ENCODE measurements around the gene PICK1. TPM values are rescaled to one million over a fixed set of nuclear protein-coding genes. Genes with fewer than 3 reads are reported as not detected.

PICK1 gene
- total RNA-seq, 1 experiment from 2014 or later, result 35.7 TPM

DNA sequence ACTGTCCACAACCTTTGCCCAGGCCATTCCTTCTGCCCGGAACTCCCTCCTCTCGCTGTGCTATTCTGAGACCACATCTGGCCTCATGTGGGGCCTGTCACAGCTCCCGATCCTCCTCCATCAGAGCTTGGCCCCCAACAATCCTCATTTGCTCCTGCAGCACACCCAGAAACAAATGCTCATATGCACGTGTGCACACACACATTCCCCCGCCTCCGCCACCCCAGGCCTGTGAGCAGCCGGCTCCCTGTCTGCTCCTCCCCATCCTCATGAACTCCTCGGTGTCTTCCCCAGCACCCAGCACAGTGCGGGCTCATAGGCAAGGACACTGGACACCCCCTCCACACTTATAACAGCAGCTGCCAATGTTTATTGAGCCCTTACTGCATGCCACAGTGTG lies 29.7 kb upstream of the PICK1 start:
- TF ChIP-seq, protein P1, sequence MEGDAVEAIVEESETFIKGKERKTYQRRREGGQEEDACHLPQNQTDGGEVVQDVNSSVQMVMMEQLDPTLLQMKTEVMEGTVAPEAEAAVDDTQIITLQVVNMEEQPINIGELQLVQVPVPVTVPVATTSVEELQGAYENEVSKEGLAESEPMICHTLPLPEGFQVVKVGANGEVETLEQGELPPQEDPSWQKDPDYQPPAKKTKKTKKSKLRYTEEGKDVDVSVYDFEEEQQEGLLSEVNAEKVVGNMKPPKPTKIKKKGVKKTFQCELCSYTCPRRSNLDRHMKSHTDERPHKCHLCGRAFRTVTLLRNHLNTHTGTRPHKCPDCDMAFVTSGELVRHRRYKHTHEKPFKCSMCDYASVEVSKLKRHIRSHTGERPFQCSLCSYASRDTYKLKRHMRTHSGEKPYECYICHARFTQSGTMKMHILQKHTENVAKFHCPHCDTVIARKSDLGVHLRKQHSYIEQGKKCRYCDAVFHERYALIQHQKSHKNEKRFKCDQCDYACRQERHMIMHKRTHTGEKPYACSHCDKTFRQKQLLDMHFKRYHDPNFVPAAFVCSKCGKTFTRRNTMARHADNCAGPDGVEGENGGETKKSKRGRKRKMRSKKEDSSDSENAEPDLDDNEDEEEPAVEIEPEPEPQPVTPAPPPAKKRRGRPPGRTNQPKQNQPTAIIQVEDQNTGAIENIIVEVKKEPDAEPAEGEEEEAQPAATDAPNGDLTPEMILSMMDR (conservative IDR thresholded peaks at IDR 0.05), result no peak
- peaks cover 35% of the 10 kb centered on the region for H3K27me3 Mint-ChIP-seq (ENCODE audit: low read depth)
- H4K8ac ChIP-seq (replicated peaks; ENCODE audit: insufficient read length, low read depth, low read length), result no peak overlapping the region
- H3K56ac ChIP-seq (ENCODE audit: insufficient read length, low read depth, low read length), result no peak overlapping the region
- DNase-seq, result no peak
- H3K18ac ChIP-seq (ENCODE audit: insufficient read length, low read depth, low read length), result no peak overlapping the region
- no peaks in the 10 kb centered on the region for H3K79me2 ChIP-seq (ENCODE audit: insufficient read depth, low read length)
- no peak overlapping the region for H4K5ac ChIP-seq (ENCODE audit: insufficient read length, low read depth, low read length)
- no peaks in the 10 kb centered on the region for H4K20me1 ChIP-seq (ENCODE audit: control insufficient read depth, insufficient read depth, insufficient read length)
- H3K4me1 Mint-ChIP-seq, result peaks cover 14 to 20% of the 10 kb centered on the region in 2 experiments
- WGBS (ENCODE audit: extremely low coverage, insufficient read length, low lambda C conversion rate), result no CpG with 5 or more reads among the region's 9 CpGs
- no peak overlapping the region for H3T11ph ChIP-seq (ENCODE audit: low read length)
- H3K27ac ChIP-seq (ENCODE audit: insufficient read length, low read depth, low read length), result no peak overlapping the region
- H2BK120ac ChIP-seq (ENCODE audit: low read depth, low read length, poor library complexity, severe bottlenecking), result no peak overlapping the region
- no peak overlapping the region for H2AFZ ChIP-seq (ENCODE audit: low read length)
- no peaks in the 10 kb centered on the region for H3K9me3 ChIP-seq (ENCODE audit: control insufficient read depth, low read depth, low read length)
- no peak overlapping the region for H2AK5ac ChIP-seq (ENCODE audit: insufficient read length, low read length)
- H3K9ac ChIP-seq (ENCODE audit: extremely low read depth, insufficient read length, low read length), result no peak overlapping the region
- no peak overlapping the region for H2BK15ac ChIP-seq (ENCODE audit: low read depth, low read length)
- H3K4me3 Mint-ChIP-seq, result no peak overlapping the region
- H3K9me3 Mint-ChIP-seq, result no peaks in the 10 kb centered on the region
- H3K36me3 Mint-ChIP-seq (ENCODE audit: insufficient read depth in 1 of 3, low read depth in 3 of 3), result no peaks in the 10 kb centered on the region
- H3K79me1 ChIP-seq (ENCODE audit: insufficient read depth, low read depth, low read length, poor library complexity, severe bottlenecking), result no peaks in the 10 kb centered on the region
- H2BK5ac ChIP-seq (ENCODE audit: insufficient read length, low read length), result no peak overlapping the region
- no peak overlapping the region; the same call in 1 of the 2 replicates for H3K14ac ChIP-seq (ENCODE audit: insufficient read depth, low read length)
- no peak overlapping the region for H3K4ac ChIP-seq (ENCODE audit: low read depth, low read length)
- H3K23ac ChIP-seq (ENCODE audit: insufficient read length, low read depth, low read length), result no peak overlapping the region
- no peaks in the 10 kb centered on the region for H3K4me1 ChIP-seq (ENCODE audit: insufficient read depth, low read length)
- H2BK12ac ChIP-seq (ENCODE audit: insufficient read length, low read depth, low read length), result no peak overlapping the region
- no peak overlapping the region for H2BK20ac ChIP-seq (ENCODE audit: low read depth, low read length, poor library complexity, severe bottlenecking)
- H3K23me2 ChIP-seq (ENCODE audit: insufficient read length, low read depth, low read length, poor library complexity, severe bottlenecking), result no peaks in the 10 kb centered on the region
- no peak overlapping the region for H4K91ac ChIP-seq (ENCODE audit: insufficient read length, low read depth, low read length)
- H3K27me3 ChIP-seq (ENCODE audit: insufficient read depth, low read length), result no peaks in the 10 kb centered on the region
- H3K27ac Mint-ChIP-seq, result no peak overlapping the region
- H3K4me2 ChIP-seq (ENCODE audit: insufficient read depth, insufficient read length, low read length), result no peak overlapping the region
